ENCODE measurements around the gene USP20.

DNA sequence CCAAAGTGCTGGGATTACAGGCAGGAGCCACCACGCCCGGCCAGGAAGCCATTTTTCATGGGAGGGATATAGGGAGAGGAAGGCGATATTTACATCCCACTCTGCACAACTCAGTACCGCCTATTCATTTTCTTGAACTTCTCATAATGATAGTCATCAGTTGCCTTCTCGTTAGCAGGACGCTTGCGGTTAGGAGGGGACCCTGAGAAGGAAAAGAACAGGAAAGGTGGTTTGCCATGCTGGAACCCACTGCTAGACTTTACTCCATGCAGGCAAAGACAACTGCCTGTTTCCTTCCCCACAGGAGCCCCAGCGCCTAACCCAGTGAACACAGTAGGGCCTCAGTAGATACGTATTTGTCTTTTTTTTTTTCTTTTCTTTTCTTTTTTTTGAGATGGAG is 7.2 kb upstream of the USP20 start:
- TF ChIP-seq, protein P1, sequence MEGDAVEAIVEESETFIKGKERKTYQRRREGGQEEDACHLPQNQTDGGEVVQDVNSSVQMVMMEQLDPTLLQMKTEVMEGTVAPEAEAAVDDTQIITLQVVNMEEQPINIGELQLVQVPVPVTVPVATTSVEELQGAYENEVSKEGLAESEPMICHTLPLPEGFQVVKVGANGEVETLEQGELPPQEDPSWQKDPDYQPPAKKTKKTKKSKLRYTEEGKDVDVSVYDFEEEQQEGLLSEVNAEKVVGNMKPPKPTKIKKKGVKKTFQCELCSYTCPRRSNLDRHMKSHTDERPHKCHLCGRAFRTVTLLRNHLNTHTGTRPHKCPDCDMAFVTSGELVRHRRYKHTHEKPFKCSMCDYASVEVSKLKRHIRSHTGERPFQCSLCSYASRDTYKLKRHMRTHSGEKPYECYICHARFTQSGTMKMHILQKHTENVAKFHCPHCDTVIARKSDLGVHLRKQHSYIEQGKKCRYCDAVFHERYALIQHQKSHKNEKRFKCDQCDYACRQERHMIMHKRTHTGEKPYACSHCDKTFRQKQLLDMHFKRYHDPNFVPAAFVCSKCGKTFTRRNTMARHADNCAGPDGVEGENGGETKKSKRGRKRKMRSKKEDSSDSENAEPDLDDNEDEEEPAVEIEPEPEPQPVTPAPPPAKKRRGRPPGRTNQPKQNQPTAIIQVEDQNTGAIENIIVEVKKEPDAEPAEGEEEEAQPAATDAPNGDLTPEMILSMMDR (IDR thresholded peaks at IDR 0.05), result no peak
- TF ChIP-seq POLR2AphosphoS5 (IDR thresholded peaks at IDR 0.05) (no peak), EP300 (IDR thresholded peaks at IDR 0.05) (no peak), POLR2A (IDR thresholded peaks at IDR 0.05) (no peak)

All from upper lobe of left lung (tissue), 4 donors.